Gastrocnemius medialis (tissue), 4 donors: ENCODE data around the gene PLPP1. TPM values are rescaled to one million over a fixed set of nuclear protein-coding genes. Genes with fewer than 3 reads are reported as not detected.

ENCODE experiments used
- ATAC-seq, 2 donors: fragments of 150-250 bp; one replicate each; pipeline ENCODE4 v1.9.1; 2016
- DNase-seq, 2 donors: peaks; one replicate each; pipeline ENCODE4 v3.0.0-alpha.2; 2019
- H3K27ac ChIP-seq, 4 donors: fragments of 200-600 bp; sonication (generic); 1 replicate in 1 of 4; 2 replicates in 3 of 4; pipeline ENCODE4 v1.5.1; 2016 to 2018; ENCODE audit warnings: mild to moderate bottlenecking in 2 of 4, moderate library complexity in 1 of 4
- H3K27me3 ChIP-seq, 3 donors: fragments of 200-600 bp; sonication (generic) in 2 of 3; 1 replicate in 1 of 3; 2 replicates in 2 of 3; pipeline versions ENCODE4 v1.5.1 to v1.6.0; 2016 to 2019; ENCODE audit warnings: mild to moderate bottlenecking in 1 of 3, moderate library complexity in 1 of 3
- H3K36me3 ChIP-seq, 2 donors: fragments of 200-600 bp; sonication (generic) in 1 of 2; one replicate each; pipeline ENCODE4 v1.5.1; 2017 to 2018
- H3K4me1 ChIP-seq, 2 donors: fragments of 200-600 bp; sonication (generic) in 1 of 2; one replicate each; pipeline ENCODE4 v1.5.1; 2016 to 2017; ENCODE audit warnings: mild to moderate bottlenecking in 2 of 2
- H3K4me3 ChIP-seq, 4 donors: fragments of 200-600 bp; sonication (generic) in 3 of 4; 1 replicate in 1 of 4; 2 replicates in 3 of 4; pipeline ENCODE4 v1.5.1; 2016 to 2019; ENCODE audit warnings: mild to moderate bottlenecking in 2 of 4
- H3K9me3 ChIP-seq, 3 donors: fragments of 200-600 bp; sonication (generic) in 2 of 3; 1 replicate in 1 of 3; 2 replicates in 2 of 3; pipeline ENCODE4 v1.5.1; 2016 to 2019
- CTCF ChIP-seq, 5 experiments: fragments of 450-650 bp in 3 of 5; fragments of 200-600 bp in 2 of 5; sonication (generic) in 2 of 5; IDR thresholded peaks in 4 of 5; conservative IDR thresholded peaks in 1 of 5; 1 replicate in 4 of 5; 2 replicates in 1 of 5; pipeline ENCODE4 v1.5.1; 2016 to 2019; ENCODE audit warnings: antibody characterized with exemption in 5 of 5, mild to moderate bottlenecking in 3 of 5, moderate library complexity in 3 of 5
- POLR2A ChIP-seq, 2 donors: fragments of 450-650 bp; IDR thresholded peaks; one replicate each; pipeline ENCODE4 v1.6.1; 2017; ENCODE audit warnings: antibody characterized with exemption in 2 of 2, mild to moderate bottlenecking in 2 of 2, moderate library complexity in 2 of 2
- in situ Hi-C, 4 donors: fragments of 200-750 bp; cut with MboI; loops; one replicate each; pipeline versions ENCODE4 v1.15.0 to v1.8.0; 2017; ENCODE audit warnings: low sequenced_read_pairs in 4 of 4
- intact Hi-C: fragments of 100-400 bp; cut with DNase I; formaldehyde crosslinking; loops from one replicate; pipeline ENCODE4 v1.15.1; 2023; ENCODE audit warnings: low total_unique reads
- total RNA-seq, 4 donors: library from RNA; depleted of rRNA; stranded (reverse); fragments of >200 nt; gene quantifications; one replicate each; pipeline versions ENCODE4 v1.1.0 to v1.2.3, GENCODE V29; 2016

The PLPP1 gene
- 100 to 1,000 TPM in 1 of 4 donors, 10 to 100 TPM in 3; 79.8 to 147 (median 91.5) TPM for total RNA-seq

GRCh38 chr5:55534436-55535198 lies at the start of gene PLPP1:
TSS of gene PLPP1 (minus strand) at chr5:55534964. CDS start at chr5:55534629, 335 bp downstream.
- Histone ChIP-seq H3K27me3 (no peaks in the 10 kb centered on the region), H3K27ac (peak within 1 kb of the TSS; percentile 93 to 100 (median 96)), H3K4me3 (peak within 1 kb of the TSS; percentile 69 to 88 (median 80)), H3K36me3 (no peaks in the 10 kb centered on the region), H3K9me3 (no peaks in the 10 kb centered on the region), H3K4me1 (peaks cover 20 to 29% of the 10 kb centered on the region in 2 donors)
- TF ChIP-seq CTCF (IDR thresholded peaks at IDR 0.05 in 4 of 5, conservative IDR thresholded peaks at IDR 0.05 in 1 of 5) (no peak), POLR2A (IDR thresholded peaks at IDR 0.05) (peak; percentile 75 to 93)
- intact Hi-C loops: loop anchor here (2.0 to 10.0 kb wide), 7 partner anchors 43 to 230 kb away; partner anchors contain the start of genes DHX29 and MTREX
- in situ Hi-C loops: loop anchor here in 1 of 4 donors (5.0 kb wide), 1 partner anchor 63 kb away; no protein-coding TSS in a partner anchor
- ATAC-seq (peak; percentile 84 to 85), DNase-seq (peak; percentile 88 to 90)

GRCh38 chr5:55583578-55583977 lies 48.8 kb upstream of the PLPP1 start:
- H3K27me3 ChIP-seq: no peaks in the 10 kb centered on the region
- no peak overlapping the region for H3K4me3 ChIP-seq
- H3K4me1 ChIP-seq: peaks cover 11 to 13% of the 10 kb centered on the region in 2 donors
- TF ChIP-seq POLR2A (IDR thresholded peaks at IDR 0.05) (no peak), CTCF (IDR thresholded peaks at IDR 0.05 in 4 of 5, conservative IDR thresholded peaks at IDR 0.05 in 1 of 5) (no peak)
- DNase-seq: no peak
- H3K27ac ChIP-seq: no peak overlapping the region
- no peaks in the 10 kb centered on the region for H3K36me3 ChIP-seq
- ATAC-seq: no peak
- intact Hi-C loops: no loop called here
- in situ Hi-C loops: no loop called here
- no peaks in the 10 kb centered on the region for H3K9me3 ChIP-seq

GRCh38 chr5:55582256-55582655 lies 47.5 kb upstream of the PLPP1 start:
- no peak for ATAC-seq
- in situ Hi-C loops: no loop called here
- H3K9me3 ChIP-seq: no peaks in the 10 kb centered on the region
- no peak for TF ChIP-seq CTCF (IDR thresholded peaks at IDR 0.05 in 4 of 5, conservative IDR thresholded peaks at IDR 0.05 in 1 of 5)
- no peak for TF ChIP-seq POLR2A (IDR thresholded peaks at IDR 0.05)
- no peaks in the 10 kb centered on the region for H3K36me3 ChIP-seq
- H3K27ac ChIP-seq: peak overlapping the region in 1 of 4 donors; percentile 5
- DNase-seq: no peak
- intact Hi-C loops: no loop called here
- no peaks in the 10 kb centered on the region for H3K27me3 ChIP-seq
- H3K4me1 ChIP-seq: peaks cover 24 to 26% of the 10 kb centered on the region in 2 donors
- H3K4me3 ChIP-seq: no peak overlapping the region

GRCh38 chr5:55580042-55580441 lies 45.3 kb upstream of the PLPP1 start:
- no peak overlapping the region for H3K27ac ChIP-seq
- intact Hi-C loops (no loop called here), in situ Hi-C loops (no loop called here)
- no peak overlapping the region for H3K4me3 ChIP-seq
- H3K36me3 ChIP-seq: no peaks in the 10 kb centered on the region
- no peak for TF ChIP-seq POLR2A (IDR thresholded peaks at IDR 0.05)
- no peaks in the 10 kb centered on the region for H3K9me3 ChIP-seq
- ATAC-seq: no peak
- no peak for DNase-seq
- H3K4me1 ChIP-seq: peaks cover 32 to 41% of the 10 kb centered on the region in 2 donors
- H3K27me3 ChIP-seq: no peaks in the 10 kb centered on the region

- intact Hi-C loops (loop anchor here (5.0 kb wide), 1 partner anchor 41 kb away; no protein-coding TSS in a partner anchor), in situ Hi-C loops (no loop called here)
- Histone ChIP-seq H3K9me3 (no peaks in the 10 kb centered on the region), H3K4me3 (no peak overlapping the region), H3K27ac (peak overlapping the region; percentile 57 to 78 (median 64)), H3K27me3 (no peaks in the 10 kb centered on the region), H3K4me1 (peaks cover 28 to 41% of the 10 kb centered on the region in 2 donors), H3K36me3 (no peaks in the 10 kb centered on the region)
- TF ChIP-seq CTCF (IDR thresholded peaks at IDR 0.05 in 4 of 5, conservative IDR thresholded peaks at IDR 0.05 in 1 of 5) (no peak), POLR2A (IDR thresholded peaks at IDR 0.05) (no peak)
- DNase-seq (peak in 1 of 2 donors; percentile 27), ATAC-seq (peak; percentile 84 to 85)
These were observed 44.0 kb upstream of the PLPP1 start for GRCh38 chr5:55578771-55579170.
